HEK293 (cell line): ENCODE results near the gene KCNJ2.

Source experiments
- CTCF ChIA-PET: fragments of 350-600 bp; formaldehyde crosslinking; extraction: SDS; loops from one replicate; lab custom pipeline; 2021; ENCODE audit warnings: antibody characterized with exemption; lab: Yijun Ruan, JAX
- POLR2A ChIA-PET: fragments of 300-600 bp; formaldehyde crosslinking; extraction: SDS; loops from one replicate; lab custom pipeline; 2020; ENCODE audit warnings: antibody characterized with exemption, inconsistent platforms; lab: Yijun Ruan, JAX
- H3K27ac ChIP-seq: fragments of 200-500 bp; sonication (Bioruptor generic); 2 replicates; pipeline ENCODE4 v1.5.1; 2014; ENCODE audit warnings: low read depth, low read length, control low read depth, inconsistent platforms; ENCODE audit errors: extremely low read depth
- H3K36me3 ChIP-seq, 2 experiments: fragments of 200-500 bp in 1 of 2; sonication (Bioruptor generic) in 1 of 2; 1 replicate in 1 of 2; 2 replicates in 1 of 2; pipeline ENCODE4 v1.5.1; 2014 to 2017; ENCODE audit warnings: inconsistent platforms in 2 of 2, low read length in 2 of 2; ENCODE audit not compliant: control insufficient read depth in 2 of 2, insufficient read depth in 1 of 2
- H3K4me1 ChIP-seq: fragments of 200-500 bp; sonication (Bioruptor generic); 2 replicates; pipeline ENCODE4 v1.5.1; 2014; ENCODE audit warnings: mild to moderate bottlenecking, low read length, inconsistent platforms; ENCODE audit not compliant: control insufficient read depth, insufficient read depth
- H3K4me3 ChIP-seq: 2 replicates; pipeline ENCODE4 v1.5.1; 2011; ENCODE audit warnings: low read depth, mild to moderate bottlenecking, control low read depth, low read length, moderate library complexity
- H3K9me3 ChIP-seq: fragments of 200-500 bp; sonication (Bioruptor generic); 2 replicates; pipeline ENCODE4 v1.5.1; 2014; ENCODE audit warnings: low read depth, low read length, inconsistent platforms; ENCODE audit not compliant: control insufficient read depth, insufficient read depth
- FEZF1 ChIP-seq: fragments of 450-650 bp; formaldehyde crosslinking; IDR thresholded peaks from 2 replicates; pipeline ENCODE4 v1.5.1; 2016; ENCODE audit warnings: missing biosample characterization, missing genetic modification characterization
- GFI1B ChIP-seq: fragments of 450-650 bp; formaldehyde crosslinking; IDR thresholded peaks from 2 replicates; pipeline ENCODE4 v1.5.1; 2016; ENCODE audit warnings: missing biosample characterization, missing genetic modification characterization
- SP3 ChIP-seq: fragments of 450-650 bp; formaldehyde crosslinking; IDR thresholded peaks from 2 replicates; pipeline ENCODE4 v1.5.1; 2016; ENCODE audit warnings: missing biosample characterization, missing genetic modification characterization
- ZBTB10 ChIP-seq: fragments of 450-650 bp; formaldehyde crosslinking; IDR thresholded peaks from 2 replicates; pipeline ENCODE4 v1.5.1; 2016; ENCODE audit warnings: missing biosample characterization, missing genetic modification characterization
- ZNF174 ChIP-seq: fragments of 450-650 bp; formaldehyde crosslinking; IDR thresholded peaks from 2 replicates; pipeline ENCODE4 v1.5.0; 2017; ENCODE audit warnings: missing biosample characterization, mild to moderate bottlenecking, missing genetic modification characterization
- ZNF202 ChIP-seq: fragments of 450-650 bp; formaldehyde crosslinking; IDR thresholded peaks from 2 replicates; pipeline ENCODE4 v1.5.1; 2016; ENCODE audit warnings: missing biosample characterization, missing genetic modification characterization, borderline replicate concordance
- ZNF311 ChIP-seq: fragments of 450-650 bp; formaldehyde crosslinking; IDR thresholded peaks from 2 replicates; pipeline ENCODE4 v1.5.1; 2017; ENCODE audit warnings: missing biosample characterization, missing genetic modification characterization, borderline replicate concordance
- ZNF354C ChIP-seq: fragments of 450-650 bp; formaldehyde crosslinking; IDR thresholded peaks from 2 replicates; pipeline ENCODE4 v1.5.1; 2016; ENCODE audit warnings: missing biosample characterization, missing genetic modification characterization, low read depth, borderline replicate concordance
- ZNF426 ChIP-seq: fragments of 450-650 bp; formaldehyde crosslinking; IDR thresholded peaks from 2 replicates; pipeline ENCODE4 v1.5.1; 2017; ENCODE audit warnings: missing biosample characterization, missing genetic modification characterization, mild to moderate bottlenecking, inconsistent platforms, moderate library complexity
- ZNF501 ChIP-seq: fragments of 450-650 bp; formaldehyde crosslinking; IDR thresholded peaks from 2 replicates; pipeline ENCODE4 v1.5.1; 2016; ENCODE audit warnings: missing biosample characterization, missing genetic modification characterization
- ZNF571 ChIP-seq: fragments of 450-650 bp; formaldehyde crosslinking; IDR thresholded peaks from 2 replicates; pipeline ENCODE4 v1.5.0; 2017; ENCODE audit warnings: missing biosample characterization, missing genetic modification characterization
- ZNF707 ChIP-seq: fragments of 450-650 bp; formaldehyde crosslinking; IDR thresholded peaks from 2 replicates; pipeline ENCODE4 v1.5.1; 2016; ENCODE audit warnings: missing biosample characterization, missing genetic modification characterization
- ZNF747 ChIP-seq: fragments of 450-650 bp; formaldehyde crosslinking; IDR thresholded peaks from 2 replicates; pipeline ENCODE4 v1.5.1; 2016; ENCODE audit warnings: missing biosample characterization, missing genetic modification characterization
- ZSCAN30 ChIP-seq: fragments of 450-650 bp; IDR thresholded peaks from 2 replicates; pipeline ENCODE4 v1.5.1; 2018; ENCODE audit warnings: missing biosample characterization, mild to moderate bottlenecking, missing genetic modification characterization, moderate library complexity
- ZXDB ChIP-seq: fragments of 450-650 bp; formaldehyde crosslinking; IDR thresholded peaks from 2 replicates; pipeline ENCODE4 v1.5.1; 2016; ENCODE audit warnings: missing biosample characterization, missing genetic modification characterization
- TF ChIP-seq, protein P1 (sequence below): fragments of 450-650 bp; formaldehyde crosslinking; IDR thresholded peaks from 2 replicates; pipeline ENCODE4 v1.5.1; 2017; ENCODE audit warnings: missing biosample characterization, missing genetic modification characterization
- TF ChIP-seq, protein P2 (sequence below): fragments of 450-650 bp; formaldehyde crosslinking; IDR thresholded peaks from 2 replicates; pipeline ENCODE4 v1.5.1; 2017; ENCODE audit warnings: missing biosample characterization, missing genetic modification characterization
- TF ChIP-seq, protein P3 (sequence below): fragments of 450-650 bp; formaldehyde crosslinking; IDR thresholded peaks from 2 replicates; pipeline ENCODE4 v1.5.1; 2017; ENCODE audit warnings: missing biosample characterization, mild to moderate bottlenecking, missing genetic modification characterization, moderate library complexity
- TF ChIP-seq, protein P4 (sequence below): fragments of 450-650 bp; formaldehyde crosslinking; IDR thresholded peaks from 2 replicates; pipeline ENCODE4 v1.5.1; 2017; ENCODE audit warnings: missing biosample characterization, missing genetic modification characterization

KCNJ2 gene

DNA sequence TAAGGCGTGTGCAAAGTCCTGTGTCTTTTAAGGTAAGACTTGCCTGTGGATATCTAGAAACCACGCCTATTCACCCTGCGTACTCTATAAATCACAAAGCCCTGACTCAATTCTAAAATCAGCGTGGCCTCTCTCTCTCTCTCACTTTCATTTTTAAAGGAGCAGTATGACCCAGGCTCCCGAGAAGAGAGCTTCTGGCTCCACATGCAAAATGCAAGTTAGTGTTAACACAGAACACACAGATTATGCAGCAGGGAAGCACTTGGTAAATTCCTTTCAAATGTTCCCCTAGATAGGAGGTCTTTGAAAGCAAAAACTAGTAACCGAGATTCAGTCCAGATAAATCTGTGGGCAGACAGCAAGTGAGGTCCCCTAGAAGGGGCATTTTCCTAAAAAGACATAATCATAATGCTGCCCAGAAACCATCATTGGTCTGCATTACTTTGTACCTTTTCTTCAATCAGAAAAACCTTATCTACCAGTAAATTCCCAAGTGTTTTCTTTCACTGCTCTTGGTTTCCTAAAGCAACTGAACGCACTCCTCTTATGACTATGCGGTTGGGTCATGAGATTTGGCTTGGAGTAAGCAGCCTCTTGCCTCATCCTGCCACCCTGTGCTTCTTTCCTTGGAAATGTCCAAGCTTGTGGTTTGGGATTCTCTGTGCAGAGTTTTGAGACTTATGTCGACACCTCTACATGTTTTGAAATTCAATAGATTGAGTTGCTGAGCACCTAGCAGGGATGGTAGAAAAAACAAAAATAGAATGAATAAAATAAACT lies 31.7 kb upstream of the KCNJ2 start (continued):
- TF ChIP-seq, protein P1, sequence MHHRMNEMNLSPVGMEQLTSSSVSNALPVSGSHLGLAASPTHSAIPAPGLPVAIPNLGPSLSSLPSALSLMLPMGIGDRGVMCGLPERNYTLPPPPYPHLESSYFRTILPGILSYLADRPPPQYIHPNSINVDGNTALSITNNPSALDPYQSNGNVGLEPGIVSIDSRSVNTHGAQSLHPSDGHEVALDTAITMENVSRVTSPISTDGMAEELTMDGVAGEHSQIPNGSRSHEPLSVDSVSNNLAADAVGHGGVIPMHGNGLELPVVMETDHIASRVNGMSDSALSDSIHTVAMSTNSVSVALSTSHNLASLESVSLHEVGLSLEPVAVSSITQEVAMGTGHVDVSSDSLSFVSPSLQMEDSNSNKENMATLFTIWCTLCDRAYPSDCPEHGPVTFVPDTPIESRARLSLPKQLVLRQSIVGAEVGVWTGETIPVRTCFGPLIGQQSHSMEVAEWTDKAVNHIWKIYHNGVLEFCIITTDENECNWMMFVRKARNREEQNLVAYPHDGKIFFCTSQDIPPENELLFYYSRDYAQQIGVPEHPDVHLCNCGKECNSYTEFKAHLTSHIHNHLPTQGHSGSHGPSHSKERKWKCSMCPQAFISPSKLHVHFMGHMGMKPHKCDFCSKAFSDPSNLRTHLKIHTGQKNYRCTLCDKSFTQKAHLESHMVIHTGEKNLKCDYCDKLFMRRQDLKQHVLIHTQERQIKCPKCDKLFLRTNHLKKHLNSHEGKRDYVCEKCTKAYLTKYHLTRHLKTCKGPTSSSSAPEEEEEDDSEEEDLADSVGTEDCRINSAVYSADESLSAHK: peak; percentile 74
- TF ChIP-seq, protein P2, sequence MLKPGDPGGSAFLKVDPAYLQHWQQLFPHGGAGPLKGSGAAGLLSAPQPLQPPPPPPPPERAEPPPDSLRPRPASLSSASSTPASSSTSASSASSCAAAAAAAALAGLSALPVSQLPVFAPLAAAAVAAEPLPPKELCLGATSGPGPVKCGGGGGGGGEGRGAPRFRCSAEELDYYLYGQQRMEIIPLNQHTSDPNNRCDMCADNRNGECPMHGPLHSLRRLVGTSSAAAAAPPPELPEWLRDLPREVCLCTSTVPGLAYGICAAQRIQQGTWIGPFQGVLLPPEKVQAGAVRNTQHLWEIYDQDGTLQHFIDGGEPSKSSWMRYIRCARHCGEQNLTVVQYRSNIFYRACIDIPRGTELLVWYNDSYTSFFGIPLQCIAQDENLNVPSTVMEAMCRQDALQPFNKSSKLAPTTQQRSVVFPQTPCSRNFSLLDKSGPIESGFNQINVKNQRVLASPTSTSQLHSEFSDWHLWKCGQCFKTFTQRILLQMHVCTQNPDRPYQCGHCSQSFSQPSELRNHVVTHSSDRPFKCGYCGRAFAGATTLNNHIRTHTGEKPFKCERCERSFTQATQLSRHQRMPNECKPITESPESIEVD: peak; percentile 18; the same call in 1 of the 2 replicates
- TF ChIP-seq ZSCAN30 (peak; percentile 13; the same call in 1 of the 2 replicates), ZNF501 (tag by site-specific recombination) (0 out of 2 replicates have a peak, but pooled peaks have one; percentile 32), GFI1B (tag by site-specific recombination) (peak; percentile 35; the same call in 1 of the 2 replicates)

GRCh38 chr17:70138291-70138865 lies 31.0 kb upstream of the KCNJ2 start:
- Histone ChIP-seq H3K4me1 (peaks cover 16% of the 10 kb centered on the region), H3K9me3 (no peaks in the 10 kb centered on the region), H3K27ac (peak overlapping the region; percentile 78), H3K4me3 (no peak overlapping the region), H3K36me3 (no peaks in the 10 kb centered on the region)
- ChIA-PET POLR2A (no interaction called here), CTCF (no interaction called here)
- TF ChIP-seq ZNF426 (no peak), ZNF707 (no peak), ZNF571 (tag by site-specific recombination) (no peak), ZNF354C (tag by site-specific recombination) (no peak), ZXDB (tag by site-specific recombination) (peak; percentile 41; the same call in 1 of the 2 replicates), ZBTB10 (no peak), ZNF202 (tag by site-specific recombination) (no peak), ZNF174 (tag by site-specific recombination) (no peak), ZNF747 (no peak), SP3 (tag by site-specific recombination) (no peak), FEZF1 (peak; percentile 42; the same call in 1 of the 2 replicates), ZNF311 (tag by site-specific recombination) (no peak)
- TF ChIP-seq, protein P3, sequence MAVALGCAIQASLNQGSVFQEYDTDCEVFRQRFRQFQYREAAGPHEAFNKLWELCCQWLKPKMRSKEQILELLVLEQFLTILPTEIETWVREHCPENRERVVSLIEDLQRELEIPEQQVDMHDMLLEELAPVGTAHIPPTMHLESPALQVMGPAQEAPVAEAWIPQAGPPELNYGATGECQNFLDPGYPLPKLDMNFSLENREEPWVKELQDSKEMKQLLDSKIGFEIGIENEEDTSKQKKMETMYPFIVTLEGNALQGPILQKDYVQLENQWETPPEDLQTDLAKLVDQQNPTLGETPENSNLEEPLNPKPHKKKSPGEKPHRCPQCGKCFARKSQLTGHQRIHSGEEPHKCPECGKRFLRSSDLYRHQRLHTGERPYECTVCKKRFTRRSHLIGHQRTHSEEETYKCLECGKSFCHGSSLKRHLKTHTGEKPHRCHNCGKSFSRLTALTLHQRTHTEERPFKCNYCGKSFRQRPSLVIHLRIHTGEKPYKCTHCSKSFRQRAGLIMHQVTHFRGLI (tag by site-specific recombination): no peak
- TF ChIP-seq, protein P2: peak; percentile 91
- TF ChIP-seq, protein P1: 0 out of 2 replicates have a peak, but pooled peaks have one; percentile 23
- TF ChIP-seq, protein P4, sequence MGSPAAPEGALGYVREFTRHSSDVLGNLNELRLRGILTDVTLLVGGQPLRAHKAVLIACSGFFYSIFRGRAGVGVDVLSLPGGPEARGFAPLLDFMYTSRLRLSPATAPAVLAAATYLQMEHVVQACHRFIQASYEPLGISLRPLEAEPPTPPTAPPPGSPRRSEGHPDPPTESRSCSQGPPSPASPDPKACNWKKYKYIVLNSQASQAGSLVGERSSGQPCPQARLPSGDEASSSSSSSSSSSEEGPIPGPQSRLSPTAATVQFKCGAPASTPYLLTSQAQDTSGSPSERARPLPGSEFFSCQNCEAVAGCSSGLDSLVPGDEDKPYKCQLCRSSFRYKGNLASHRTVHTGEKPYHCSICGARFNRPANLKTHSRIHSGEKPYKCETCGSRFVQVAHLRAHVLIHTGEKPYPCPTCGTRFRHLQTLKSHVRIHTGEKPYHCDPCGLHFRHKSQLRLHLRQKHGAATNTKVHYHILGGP (tag by site-specific recombination): no peak
